A673 (cell line): ENCODE data around the gene ADGRA1.

ENCODE experiments used
- EZH2 ChIP-seq: fragments of 200-600 bp; sonication (generic); IDR thresholded peaks from 2 replicates; pipeline ENCODE4 v1.6.1; 2017; ENCODE audit warnings: borderline replicate concordance, low read depth, mild to moderate bottlenecking, mixed read lengths, antibody characterized with exemption, low read length; ENCODE audit not compliant: poor library complexity, severe bottlenecking
- TF ChIP-seq, protein P1 (sequence below): fragments of 300-800, 200-600 bp; sonication (generic); conservative IDR thresholded peaks from 2 replicates; pipeline ENCODE4 v1.5.1; 2017; ENCODE audit warnings: low read depth, mild to moderate bottlenecking, antibody characterized with exemption, low read length, moderate library complexity, mixed read lengths

DNA sequence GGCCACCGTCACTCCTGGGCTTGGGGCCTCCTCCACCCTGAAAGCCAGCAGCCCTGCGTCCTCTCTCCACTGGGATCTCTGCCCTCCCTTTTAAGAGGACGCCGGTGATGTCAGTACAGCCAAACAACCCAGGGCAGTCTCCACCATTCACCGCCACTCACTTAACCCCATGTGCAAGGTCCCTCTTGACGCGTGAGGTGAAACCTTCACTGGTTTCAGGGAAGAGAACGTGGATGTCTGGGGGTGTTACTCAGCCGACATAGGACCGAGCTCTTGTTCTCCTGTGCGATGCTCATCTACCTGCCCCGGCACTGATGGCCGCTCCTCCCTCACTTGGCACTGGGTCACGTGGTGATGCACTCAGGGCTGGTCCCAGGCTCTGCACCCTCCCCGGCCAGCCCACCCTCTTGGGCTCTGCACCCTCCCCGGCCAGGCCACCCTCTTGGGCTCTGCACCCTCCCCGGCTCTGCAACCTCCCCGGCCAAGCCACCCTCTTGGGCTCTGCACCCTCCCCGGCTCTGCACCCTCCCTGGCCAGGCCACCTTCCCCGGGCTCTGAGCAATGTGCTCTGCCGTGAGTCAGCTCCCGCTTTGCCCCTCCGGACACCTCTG lies 36.1 kb downstream of the ADGRA1 start:
- TF ChIP-seq, protein P1, sequence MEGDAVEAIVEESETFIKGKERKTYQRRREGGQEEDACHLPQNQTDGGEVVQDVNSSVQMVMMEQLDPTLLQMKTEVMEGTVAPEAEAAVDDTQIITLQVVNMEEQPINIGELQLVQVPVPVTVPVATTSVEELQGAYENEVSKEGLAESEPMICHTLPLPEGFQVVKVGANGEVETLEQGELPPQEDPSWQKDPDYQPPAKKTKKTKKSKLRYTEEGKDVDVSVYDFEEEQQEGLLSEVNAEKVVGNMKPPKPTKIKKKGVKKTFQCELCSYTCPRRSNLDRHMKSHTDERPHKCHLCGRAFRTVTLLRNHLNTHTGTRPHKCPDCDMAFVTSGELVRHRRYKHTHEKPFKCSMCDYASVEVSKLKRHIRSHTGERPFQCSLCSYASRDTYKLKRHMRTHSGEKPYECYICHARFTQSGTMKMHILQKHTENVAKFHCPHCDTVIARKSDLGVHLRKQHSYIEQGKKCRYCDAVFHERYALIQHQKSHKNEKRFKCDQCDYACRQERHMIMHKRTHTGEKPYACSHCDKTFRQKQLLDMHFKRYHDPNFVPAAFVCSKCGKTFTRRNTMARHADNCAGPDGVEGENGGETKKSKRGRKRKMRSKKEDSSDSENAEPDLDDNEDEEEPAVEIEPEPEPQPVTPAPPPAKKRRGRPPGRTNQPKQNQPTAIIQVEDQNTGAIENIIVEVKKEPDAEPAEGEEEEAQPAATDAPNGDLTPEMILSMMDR, result no peak
- TF ChIP-seq EZH2, result no peak
